ENCODE measurements around the gene DNAJC5. TPM values are rescaled to one million over a fixed set of nuclear protein-coding genes. Genes with fewer than 3 reads are reported as not detected.
"Not testable (repeated sequence)": the region's sequence is repeated elsewhere in the genome, so short reads cannot be mapped to it uniquely, and the experiment has no call there.

Gene DNAJC5
- total RNA-seq, 3 donors from 2014 or later, result 31.1 to 37.9 (median 37.0) TPM

DNA sequence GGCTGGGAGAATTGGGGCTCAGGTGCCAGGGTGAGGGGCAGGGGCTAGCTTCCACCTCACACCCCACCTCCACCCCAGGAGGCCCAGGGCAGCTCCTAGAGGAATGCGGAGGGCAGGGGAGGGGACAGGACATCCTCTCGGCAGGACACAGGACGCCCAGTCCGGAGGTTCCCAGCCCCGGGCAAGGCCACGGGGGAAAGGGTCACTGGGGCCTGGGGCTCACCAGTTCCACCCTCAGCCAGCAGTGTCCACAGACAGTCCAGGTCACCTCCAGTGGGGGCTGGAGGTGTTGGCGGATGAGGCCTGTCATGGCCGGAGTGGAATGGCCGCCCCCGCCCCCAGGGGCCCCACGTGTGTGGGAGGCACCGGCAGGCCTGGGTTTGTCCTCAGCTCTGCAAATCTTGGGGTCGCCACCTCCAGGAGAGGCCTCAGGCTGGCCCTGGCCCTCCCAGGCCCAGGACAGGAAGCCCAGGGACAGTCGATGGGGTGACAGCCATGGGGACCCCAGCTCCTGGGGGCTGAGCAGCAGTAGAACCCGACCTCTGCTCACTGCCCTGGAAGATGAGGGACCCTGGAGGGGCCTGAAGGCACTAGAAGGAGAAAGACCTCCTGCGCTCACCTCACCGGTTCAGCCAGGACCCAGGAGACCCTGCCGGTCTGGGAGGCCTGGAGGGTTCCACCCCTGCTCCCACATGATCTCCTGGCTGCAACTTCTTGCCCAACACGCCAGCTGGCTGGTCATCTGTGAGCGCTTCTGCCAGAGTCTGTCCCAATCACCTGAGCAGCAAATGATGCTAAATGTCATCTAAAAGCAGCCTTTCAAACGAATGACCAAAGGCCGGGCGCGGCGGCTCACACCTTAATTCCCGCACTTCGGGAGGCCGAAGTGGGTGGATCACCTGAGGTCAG lies 46.7 kb upstream of the DNAJC5 start:
- no peak for DNase-seq (ENCODE audit: low spot score in 2 of 2)
- H3K4me3 ChIP-seq, result no peak overlapping the region
- H3K27ac ChIP-seq, result peak overlapping the region; percentile 22 to 88
- TF ChIP-seq, protein P1, sequence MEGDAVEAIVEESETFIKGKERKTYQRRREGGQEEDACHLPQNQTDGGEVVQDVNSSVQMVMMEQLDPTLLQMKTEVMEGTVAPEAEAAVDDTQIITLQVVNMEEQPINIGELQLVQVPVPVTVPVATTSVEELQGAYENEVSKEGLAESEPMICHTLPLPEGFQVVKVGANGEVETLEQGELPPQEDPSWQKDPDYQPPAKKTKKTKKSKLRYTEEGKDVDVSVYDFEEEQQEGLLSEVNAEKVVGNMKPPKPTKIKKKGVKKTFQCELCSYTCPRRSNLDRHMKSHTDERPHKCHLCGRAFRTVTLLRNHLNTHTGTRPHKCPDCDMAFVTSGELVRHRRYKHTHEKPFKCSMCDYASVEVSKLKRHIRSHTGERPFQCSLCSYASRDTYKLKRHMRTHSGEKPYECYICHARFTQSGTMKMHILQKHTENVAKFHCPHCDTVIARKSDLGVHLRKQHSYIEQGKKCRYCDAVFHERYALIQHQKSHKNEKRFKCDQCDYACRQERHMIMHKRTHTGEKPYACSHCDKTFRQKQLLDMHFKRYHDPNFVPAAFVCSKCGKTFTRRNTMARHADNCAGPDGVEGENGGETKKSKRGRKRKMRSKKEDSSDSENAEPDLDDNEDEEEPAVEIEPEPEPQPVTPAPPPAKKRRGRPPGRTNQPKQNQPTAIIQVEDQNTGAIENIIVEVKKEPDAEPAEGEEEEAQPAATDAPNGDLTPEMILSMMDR (IDR thresholded peaks at IDR 0.05), result no peak
- no peak for TF ChIP-seq POLR2AphosphoS5 (IDR thresholded peaks at IDR 0.05)
- TF ChIP-seq POLR2A (IDR thresholded peaks at IDR 0.05), result no peak
- intact Hi-C loops (cut with DNase I; ENCODE audit: low total_unique reads), result no loop called here
- no peaks in the 10 kb centered on the region for H3K9me3 ChIP-seq
- H3K4me1 ChIP-seq, result peaks cover 0 to 3% of the 10 kb centered on the region in 2 donors
- no peaks in the 10 kb centered on the region for H3K36me3 ChIP-seq
- no peaks in the 10 kb centered on the region for H3K27me3 ChIP-seq

DNA sequence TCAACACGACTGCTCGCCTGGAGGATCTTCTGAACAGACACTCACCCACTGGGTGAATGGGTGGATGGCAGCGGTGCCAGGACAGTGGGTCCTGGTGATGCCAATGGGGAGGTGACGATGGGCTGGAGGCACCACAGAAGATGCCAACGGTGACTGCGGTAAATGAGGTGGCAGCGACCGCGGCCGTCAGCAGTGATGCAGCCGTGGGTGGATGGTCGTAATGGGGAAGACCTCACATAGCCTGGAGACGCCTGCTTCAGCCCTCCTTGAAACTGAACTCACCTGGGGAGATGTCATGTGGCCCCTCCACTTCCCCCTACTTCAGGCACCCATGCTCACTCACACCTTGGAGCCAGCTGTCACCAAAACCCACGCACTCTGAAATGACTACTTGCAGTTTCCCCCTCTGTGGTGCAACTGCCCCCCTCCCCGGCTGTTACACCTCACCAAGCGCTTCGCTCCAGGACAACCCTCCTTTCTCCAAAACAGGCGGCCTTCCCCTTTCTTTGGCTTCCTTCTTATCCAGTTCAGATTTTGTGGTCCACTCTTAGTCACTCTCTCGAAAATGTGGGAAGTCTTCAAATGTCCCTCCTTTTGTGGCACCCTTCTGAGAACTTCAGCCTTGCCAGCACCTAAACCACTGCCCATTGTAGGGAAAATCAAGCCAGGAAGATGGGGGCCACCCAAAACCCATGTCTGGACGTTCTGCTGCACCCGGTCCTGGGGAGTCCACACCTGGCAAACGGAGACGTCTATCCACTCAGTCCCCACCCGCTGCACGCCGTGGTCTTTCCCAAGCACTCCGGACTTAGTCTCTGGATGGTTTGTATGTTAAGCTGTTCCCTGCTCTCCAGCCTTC lies 44.0 kb upstream of the DNAJC5 start:
- TF ChIP-seq, protein P1 (IDR thresholded peaks at IDR 0.05), result no peak
- no peak for TF ChIP-seq POLR2A (IDR thresholded peaks at IDR 0.05)
- DNase-seq (ENCODE audit: low spot score in 2 of 2), result no peak
- H3K4me3 ChIP-seq, result no peak overlapping the region
- intact Hi-C loops (cut with DNase I; ENCODE audit: low total_unique reads), result no loop called here
- H3K9me3 ChIP-seq, result no peaks in the 10 kb centered on the region
- H3K27me3 ChIP-seq, result no peaks in the 10 kb centered on the region
- peaks cover 17 to 21% of the 10 kb centered on the region in 2 donors for H3K4me1 ChIP-seq
- no peak overlapping the region for H3K27ac ChIP-seq
- no peaks in the 10 kb centered on the region for H3K36me3 ChIP-seq

GRCh38 chr20:63851548-63851943 lies 43.4 kb upstream of the DNAJC5 start:
- H3K27ac ChIP-seq; H3K4me3 ChIP-seq; H3K27me3 ChIP-seq; DNase-seq (ENCODE audit: low spot score in 2 of 2); H3K36me3 ChIP-seq; H3K9me3 ChIP-seq; intact Hi-C loops (cut with DNase I; ENCODE audit: low total_unique reads): not testable (repeated sequence)
- peaks cover 17 to 18% of the 10 kb centered on the region in 2 donors for H3K4me1 ChIP-seq

- H3K9me3 ChIP-seq; DNase-seq (ENCODE audit: low spot score in 2 of 2); intact Hi-C loops (cut with DNase I; ENCODE audit: low total_unique reads); H3K4me3 ChIP-seq; H3K36me3 ChIP-seq; H3K27me3 ChIP-seq: not testable (repeated sequence)
- Histone ChIP-seq H3K27ac (peak overlapping the region; percentile 54 to 91), H3K4me1 (peaks cover 18 to 25% of the 10 kb centered on the region in 2 donors)
These were observed 41.2 kb upstream of the DNAJC5 start for GRCh38 chr20:63853733-63854068.

- H3K4me1 ChIP-seq, result peaks cover 18 to 28% of the 10 kb centered on the region in 2 donors
- peak overlapping the region; percentile 13 to 67 (median 46) for H3K4me3 ChIP-seq
- no peak for DNase-seq (ENCODE audit: low spot score in 2 of 2)
- intact Hi-C loops (cut with DNase I; ENCODE audit: low total_unique reads), result no loop called here
- TF ChIP-seq POLR2A (IDR thresholded peaks at IDR 0.05), result no peak
- TF ChIP-seq, protein P1 (IDR thresholded peaks at IDR 0.05), result no peak
- no peak for TF ChIP-seq POLR2AphosphoS5 (IDR thresholded peaks at IDR 0.05)
- H3K27ac ChIP-seq, result peak overlapping the region; percentile 54 to 91
- H3K27me3 ChIP-seq, result no peaks in the 10 kb centered on the region
- H3K36me3 ChIP-seq, result no peaks in the 10 kb centered on the region
- no peaks in the 10 kb centered on the region for H3K9me3 ChIP-seq
These were observed 40.7 kb upstream of the DNAJC5 start for GRCh38 chr20:63854069-63854765.

Data from breast epithelium (tissue), 4 donors.